Non-pigmented ciliary epithelial cell (primary cell): Measurements from ENCODE around the gene RPL36.

ENCODE experiments used
- DNase-seq: peaks from one replicate; pipeline ENCODE4 v3.0.0-alpha.2; 2010; ENCODE audit warnings: low read depth

The RPL36 gene

GRCh38 chr19:5690125-5690954, at the start of gene RPL36:
TSS of gene RPL36 (plus strand) at chr19:5690295. CDS start at chr19:5690508, 213 bp downstream.
- DNase-seq: peak; percentile 77

DNA sequence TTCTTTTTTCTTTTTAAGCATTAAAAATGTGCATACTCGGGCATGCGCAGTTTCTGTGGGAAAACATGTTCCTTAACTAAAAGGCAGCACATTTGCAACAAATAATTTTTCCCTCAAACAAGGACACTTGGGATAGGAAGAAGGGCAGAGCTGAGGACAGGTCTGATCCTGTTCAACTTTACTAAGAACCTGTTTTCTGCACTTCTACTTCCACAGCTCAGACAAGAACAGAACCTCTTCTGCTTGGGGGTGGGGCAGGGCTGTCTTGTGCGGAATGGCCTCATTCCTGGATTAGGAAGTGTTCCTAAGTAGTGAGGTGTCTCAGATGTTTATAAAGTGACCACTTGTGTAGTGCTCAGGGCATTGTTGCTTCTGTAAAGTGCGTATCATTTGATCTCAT, 48.9 kb upstream of the RPL36 start:
- no peak for DNase-seq

DNA sequence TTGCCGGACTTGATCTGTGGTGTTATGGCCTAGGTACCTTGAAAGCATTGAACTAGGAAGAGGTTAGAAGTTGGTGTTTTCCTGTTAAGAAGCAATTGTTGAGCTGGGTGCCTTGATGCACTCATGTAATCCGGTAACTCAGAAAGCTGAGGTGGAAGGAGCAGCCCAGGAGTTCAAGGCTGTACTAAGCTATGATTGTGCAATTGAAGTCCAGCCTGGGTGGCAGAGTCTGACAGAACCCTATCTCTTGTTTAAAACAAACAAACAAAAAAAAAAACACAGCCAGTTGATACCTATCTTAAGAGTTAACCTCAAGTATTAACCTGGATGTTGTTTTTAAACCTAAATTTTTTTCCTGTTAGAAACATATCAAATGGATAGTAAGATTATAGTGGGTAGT, 47.9 kb upstream of the RPL36 start:
- no peak for DNase-seq

DNA sequence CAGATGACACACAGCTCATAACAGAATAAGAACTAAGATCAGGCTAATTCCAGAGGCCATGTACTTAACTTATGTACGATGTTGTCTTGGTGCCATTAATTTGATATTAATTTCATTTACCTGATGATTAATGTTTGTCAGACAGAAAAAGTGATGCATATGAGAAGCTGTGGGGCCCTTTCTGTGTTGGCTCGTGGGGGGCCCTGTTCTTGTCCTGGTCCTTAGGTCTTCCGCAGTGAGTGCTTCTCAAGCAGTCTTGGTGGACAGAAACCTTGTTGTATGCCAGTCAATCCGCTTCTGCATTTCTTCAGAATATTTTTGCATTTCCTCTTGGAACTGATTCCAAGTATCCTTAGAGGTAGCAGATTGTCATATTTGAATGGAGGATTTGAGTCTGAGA, 47.0 kb upstream of the RPL36 start:
- DNase-seq: no peak

DNA sequence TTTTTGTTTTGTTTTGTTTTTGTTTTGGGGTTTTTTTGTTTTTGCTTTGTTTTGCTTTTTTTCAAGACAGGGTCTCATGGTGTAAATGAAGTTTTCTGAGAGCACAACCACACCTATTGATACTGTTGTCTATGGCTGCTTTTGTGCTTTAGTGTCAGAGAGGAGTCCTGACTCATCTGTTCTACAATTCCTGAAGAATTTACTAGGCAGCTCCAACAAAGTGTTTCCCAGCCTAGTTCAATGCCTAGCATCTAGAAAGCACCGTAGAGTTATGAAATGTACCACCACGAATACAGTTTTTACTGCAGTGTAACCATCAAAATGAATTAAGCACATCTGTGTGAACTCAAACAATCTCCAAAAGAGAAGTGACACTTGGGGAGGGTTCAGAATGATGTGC, 46.1 kb upstream of the RPL36 start:
- DNase-seq: no peak

- DNase-seq: no peak
Observed at GRCh38 chr19:5645409-5645808, 44.7 kb upstream of the RPL36 start.

DNA sequence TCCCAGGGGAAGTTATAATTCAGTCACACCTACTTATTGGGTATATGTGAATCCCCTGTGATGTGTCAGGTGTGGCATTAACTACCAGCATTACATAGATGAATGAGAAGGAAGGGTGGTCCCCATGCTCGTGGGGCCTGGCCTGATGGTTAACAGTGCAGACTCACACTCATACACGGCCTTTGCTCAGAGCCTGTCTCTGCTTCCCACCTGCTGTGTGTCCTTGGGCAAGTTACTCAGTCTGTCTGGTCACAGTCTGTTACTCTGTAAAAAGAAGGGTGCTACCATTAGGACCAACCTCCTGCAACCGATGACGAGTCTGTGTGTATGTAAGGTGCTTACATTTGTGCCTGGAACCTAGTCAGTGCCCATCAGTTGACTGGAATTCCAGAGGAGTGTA, 43.4 kb upstream of the RPL36 start:
- no peak for DNase-seq

DNA sequence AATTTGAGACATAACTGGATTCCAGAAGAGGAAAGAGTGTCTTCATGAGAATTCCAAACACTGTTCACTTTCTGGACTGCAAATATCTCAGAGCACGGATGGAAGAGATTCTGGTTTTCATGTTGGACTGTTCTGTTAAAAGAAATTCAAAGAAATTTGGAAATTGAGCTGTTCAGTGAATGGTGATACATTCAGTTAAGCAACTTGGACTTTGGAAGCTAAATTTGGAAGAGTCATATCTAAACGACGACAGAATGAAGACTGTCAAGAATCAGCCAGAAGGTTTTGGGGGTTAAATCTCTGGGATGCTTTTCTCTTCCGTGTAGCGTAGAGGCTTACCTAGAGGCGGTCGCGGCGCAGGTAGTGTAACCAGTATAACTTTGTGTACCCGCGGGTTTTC, 41.6 kb upstream of the RPL36 start:
- DNase-seq: no peak

DNA sequence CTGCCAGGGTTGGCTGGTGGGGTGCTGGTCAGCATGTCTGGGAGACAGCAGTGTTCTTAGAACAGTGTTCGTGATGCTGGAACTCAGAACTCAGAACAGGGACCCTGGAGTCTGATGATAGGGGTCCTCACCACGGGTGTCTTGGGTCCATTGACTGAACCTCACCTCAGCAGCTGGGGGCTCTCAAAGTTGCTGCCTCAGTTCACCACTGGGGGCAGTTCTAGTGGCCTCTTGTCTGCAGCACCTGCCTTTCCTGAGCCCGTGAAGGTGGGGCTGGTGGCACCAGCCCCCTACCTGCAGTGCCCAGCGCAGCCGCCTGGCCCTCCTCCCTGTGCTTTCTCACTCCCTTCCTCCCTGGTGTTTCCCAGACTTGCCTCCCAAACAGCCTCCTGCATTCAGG, 38.7 kb upstream of the RPL36 start:
- DNase-seq: no peak

DNA sequence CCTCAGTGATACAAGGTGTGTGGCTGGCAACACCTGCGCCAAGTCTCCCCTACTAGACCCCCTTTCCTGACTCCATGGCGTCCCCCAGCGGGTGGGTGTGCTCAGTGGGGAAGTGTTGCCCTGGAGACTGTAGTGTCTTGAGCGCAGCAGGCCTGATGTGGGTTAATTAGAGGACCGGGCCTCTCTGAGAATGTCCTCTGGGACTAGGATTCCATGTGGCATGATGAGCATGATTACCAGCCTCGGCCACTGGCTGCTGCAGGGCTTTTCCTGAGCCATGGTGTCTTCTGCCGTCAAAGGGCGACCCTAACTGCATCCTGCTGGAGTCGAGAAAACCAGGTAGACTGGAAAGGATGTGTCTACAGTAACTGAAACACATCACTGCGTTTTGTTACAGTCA, 37.8 kb upstream of the RPL36 start:
- DNase-seq: no peak

GRCh38 chr19:5654931-5655330, 35.2 kb upstream of the RPL36 start:
- no peak for DNase-seq

- DNase-seq: no peak
Observed at GRCh38 chr19:5655412-5655811, 34.7 kb upstream of the RPL36 start.

DNA sequence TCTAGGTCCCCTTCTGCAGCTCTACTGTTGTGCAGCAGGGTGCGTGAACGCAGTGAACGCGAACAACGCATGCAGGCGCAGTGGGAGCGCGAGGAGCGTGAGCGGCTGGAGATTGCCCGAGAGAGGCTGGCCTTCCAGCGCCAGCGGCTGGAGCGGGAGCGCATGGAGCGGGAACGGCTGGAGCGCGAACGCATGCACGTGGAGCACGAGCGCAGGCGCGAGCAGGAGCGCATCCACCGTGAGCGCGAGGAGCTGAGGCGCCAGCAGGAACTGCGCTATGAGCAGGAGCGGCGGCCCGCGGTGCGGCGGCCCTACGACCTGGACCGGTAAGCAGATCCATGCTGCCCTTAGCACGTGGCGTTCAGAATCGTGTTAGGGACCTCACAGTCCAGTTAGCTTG, 28.6 kb upstream of the RPL36 start:
- DNase-seq: no peak

DNA sequence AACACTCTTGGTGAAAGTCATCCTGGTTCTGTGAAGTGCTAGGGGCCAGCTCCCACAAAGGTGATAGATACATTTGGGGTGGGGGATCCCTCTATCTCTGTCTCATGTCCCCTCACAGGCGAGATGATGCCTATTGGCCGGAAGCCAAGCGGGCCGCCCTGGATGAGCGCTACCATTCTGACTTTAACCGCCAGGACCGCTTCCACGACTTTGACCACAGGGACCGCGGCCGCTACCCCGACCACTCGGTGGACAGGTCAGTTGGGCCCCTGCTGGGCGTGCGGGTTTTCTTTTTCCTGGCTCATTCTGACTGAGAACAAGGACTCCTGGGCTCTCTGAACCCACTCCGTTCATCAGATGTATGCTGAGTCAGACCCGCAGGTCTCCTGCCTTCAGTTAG, 26.2 kb upstream of the RPL36 start:
- DNase-seq: no peak

- no peak for DNase-seq
Observed at GRCh38 chr19:5664515-5664914, 25.6 kb upstream of the RPL36 start.

DNA sequence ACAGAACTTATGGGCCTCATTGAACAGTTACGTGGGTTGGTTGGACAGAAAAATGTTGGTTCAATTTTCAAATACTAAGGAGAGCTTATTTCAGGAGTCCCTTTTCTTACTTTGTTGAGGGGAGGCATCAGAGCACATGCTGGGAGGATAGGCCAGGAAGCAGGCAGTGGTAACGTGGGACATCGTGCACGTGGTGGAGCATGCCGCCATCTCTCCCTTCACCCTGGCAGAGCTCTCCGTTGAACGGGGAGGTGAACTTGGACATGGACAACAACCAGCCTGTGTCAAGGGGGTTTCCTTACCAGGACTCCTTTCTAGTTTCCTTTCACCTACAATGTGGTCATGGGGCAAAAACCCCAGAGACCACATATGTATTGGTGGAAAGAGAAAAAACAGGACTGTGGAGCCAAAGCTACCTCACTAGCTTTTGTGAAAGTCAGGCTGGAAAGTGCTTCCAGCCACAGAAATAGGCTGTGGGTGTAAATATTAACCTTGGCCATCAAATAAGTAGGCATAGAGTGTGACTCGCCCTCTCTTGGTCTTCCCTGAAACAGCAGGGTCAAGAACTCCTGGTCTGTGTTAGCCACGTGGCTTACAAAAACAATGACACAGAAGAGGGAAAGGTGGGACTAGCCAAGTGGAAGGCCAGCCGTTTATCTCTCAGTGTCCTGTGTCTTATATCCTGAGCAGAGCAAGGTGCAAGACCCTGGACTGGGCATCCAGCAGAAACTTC, 24.1 kb upstream of the RPL36 start:
- DNase-seq: no peak

GRCh38 chr19:5666921-5667610, 23.0 kb upstream of the RPL36 start:
- DNase-seq: no peak

GRCh38 chr19:5667751-5668271, 22.3 kb upstream of the RPL36 start:
- no peak for DNase-seq

- no peak for DNase-seq
Observed at GRCh38 chr19:5669212-5669611, 20.9 kb upstream of the RPL36 start.

GRCh38 chr19:5671600-5671999, 18.5 kb upstream of the RPL36 start:
- no peak for DNase-seq

- no peak for DNase-seq
Observed at GRCh38 chr19:5672708-5673459, 17.2 kb upstream of the RPL36 start.

DNA sequence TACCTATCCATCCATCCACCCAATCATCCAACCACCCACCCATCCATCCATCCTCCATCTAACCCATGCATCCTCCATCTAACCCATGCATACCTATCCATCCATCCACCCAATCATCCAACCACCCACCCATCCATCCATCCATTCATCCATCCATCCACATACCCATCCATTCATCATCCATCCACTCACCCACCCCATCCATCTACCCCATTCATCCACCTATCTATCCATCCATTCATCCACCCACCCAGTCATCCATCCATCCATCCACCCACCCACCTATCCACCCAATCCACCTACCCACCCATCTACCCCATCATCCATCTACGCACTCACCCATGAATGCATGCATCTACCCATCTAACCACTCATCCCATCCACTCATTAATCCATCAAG, 16.3 kb upstream of the RPL36 start:
- no peak for DNase-seq
